Loucy (cell line): ENCODE results near the gene MBTD1.

Source experiments
- H2AFZ ChIP-seq: fragments of 200-600 bp; sonication (generic); 2 replicates; pipeline ENCODE4 v1.6.0; 2016; ENCODE audit warnings: antibody characterized with exemption, mild to moderate bottlenecking, low read length, moderate library complexity
- H3F3A ChIP-seq: fragments of 200-600 bp; 2 replicates; pipeline ENCODE4 v1.6.0; 2016; ENCODE audit warnings: antibody characterized with exemption, low read depth, mild to moderate bottlenecking
- H3K27me3 ChIP-seq: fragments of 200-600 bp; sonication (generic); 2 replicates; pipeline ENCODE4 v1.6.1; 2014; ENCODE audit warnings: low read length, mild to moderate bottlenecking; ENCODE audit not compliant: insufficient read depth, poor library complexity, severe bottlenecking
- H3K36me3 ChIP-seq: fragments of 200-600 bp; sonication (generic); 2 replicates; pipeline ENCODE4 v1.6.1; 2016; ENCODE audit warnings: low read length; ENCODE audit not compliant: insufficient read depth
- H3K4me1 ChIP-seq: fragments of 200-600 bp; sonication (generic); 2 replicates; pipeline ENCODE4 v1.5.1; 2014; ENCODE audit warnings: low read length, mild to moderate bottlenecking; ENCODE audit not compliant: insufficient read depth, poor library complexity, severe bottlenecking
- H3K4me2 ChIP-seq: fragments of 200-600 bp; sonication (generic); 2 replicates; pipeline ENCODE4 v1.6.0; 2014; ENCODE audit warnings: antibody characterized with exemption, low read length, low read depth, mild to moderate bottlenecking; ENCODE audit not compliant: poor library complexity, severe bottlenecking
- H3K4me3 ChIP-seq: fragments of 200-600 bp; sonication (generic); 2 replicates; pipeline ENCODE4 v1.5.1; 2014; ENCODE audit warnings: low read length, mild to moderate bottlenecking, mixed read lengths; ENCODE audit not compliant: poor library complexity, severe bottlenecking
- H3K79me2 ChIP-seq: fragments of 200-600 bp; sonication (generic); 2 replicates; pipeline ENCODE4 v1.6.1; 2014; ENCODE audit warnings: low read length; ENCODE audit not compliant: insufficient read depth
- H3K9ac ChIP-seq: fragments of 200-600 bp; sonication (generic); 2 replicates; pipeline ENCODE4 v1.6.0; 2014; ENCODE audit warnings: mild to moderate bottlenecking, low read depth, low read length, moderate library complexity; ENCODE audit not compliant: poor library complexity, severe bottlenecking
- H3K9me2 ChIP-seq: fragments of 200-600 bp; sonication (generic); replicated peaks from 2 replicates; pipeline ENCODE4 v1.6.1; 2016; ENCODE audit warnings: low read depth, low read length, mixed read lengths
- H3K9me3 ChIP-seq: fragments of 200-600 bp; sonication (generic); 2 replicates; pipeline ENCODE4 v1.6.1; 2014; ENCODE audit warnings: mild to moderate bottlenecking, antibody characterized with exemption, low read length, low read depth; ENCODE audit not compliant: insufficient read depth
- H4K20me1 ChIP-seq: fragments of 200-600 bp; sonication (generic); 2 replicates; pipeline ENCODE4 v1.6.0; 2014; ENCODE audit warnings: antibody characterized with exemption, low read length, mild to moderate bottlenecking; ENCODE audit not compliant: insufficient read depth, poor library complexity, severe bottlenecking
- EZH2phosphoT487 ChIP-seq: fragments of 200-600 bp; IDR thresholded peaks from 2 replicates; pipeline ENCODE4 v1.6.1; 2018; ENCODE audit warnings: antibody characterized with exemption, mild to moderate bottlenecking, moderate library complexity, borderline replicate concordance
- TF ChIP-seq, protein P1 (sequence below): fragments of 200-600 bp; sonication (generic); conservative IDR thresholded peaks from 2 replicates; pipeline ENCODE4 v1.5.1; 2014; ENCODE audit warnings: mild to moderate bottlenecking, antibody characterized with exemption, low read length

MBTD1 gene

DNA sequence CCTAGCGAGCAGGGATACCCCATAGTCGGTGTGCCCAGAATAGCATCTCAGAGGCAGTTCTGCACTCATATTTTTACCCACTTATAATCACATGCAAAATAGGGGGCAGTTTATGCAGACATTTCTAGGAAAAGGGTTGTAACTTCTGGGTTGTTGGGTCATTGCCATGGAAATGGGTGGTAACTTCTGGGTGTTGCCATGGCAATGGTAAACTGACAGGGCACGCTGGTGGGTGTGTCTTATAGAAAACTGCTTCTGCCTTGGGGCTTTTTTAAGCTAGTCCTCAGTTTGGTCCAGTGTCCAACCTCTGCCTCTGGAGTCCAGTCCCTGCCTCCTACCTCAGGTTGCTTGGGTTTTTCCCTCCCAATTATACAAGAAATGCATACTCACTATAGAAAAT is 131.8 kb downstream of the MBTD1 start:
- Histone ChIP-seq H3K36me3 (no peaks in the 10 kb centered on the region), H4K20me1 (no peaks in the 10 kb centered on the region), H3K27me3 (no peaks in the 10 kb centered on the region), H3K4me2 (no peak overlapping the region), H3K9me2 (no peaks in the 10 kb centered on the region), H3K4me3 (no peak overlapping the region), H3K9me3 (no peaks in the 10 kb centered on the region), H2AFZ (no peak overlapping the region), H3K9ac (no peak overlapping the region), H3K79me2 (no peaks in the 10 kb centered on the region), H3K4me1 (no peaks in the 10 kb centered on the region), H3F3A (no peaks in the 10 kb centered on the region)
- no peak for TF ChIP-seq EZH2phosphoT487
- TF ChIP-seq, protein P1, sequence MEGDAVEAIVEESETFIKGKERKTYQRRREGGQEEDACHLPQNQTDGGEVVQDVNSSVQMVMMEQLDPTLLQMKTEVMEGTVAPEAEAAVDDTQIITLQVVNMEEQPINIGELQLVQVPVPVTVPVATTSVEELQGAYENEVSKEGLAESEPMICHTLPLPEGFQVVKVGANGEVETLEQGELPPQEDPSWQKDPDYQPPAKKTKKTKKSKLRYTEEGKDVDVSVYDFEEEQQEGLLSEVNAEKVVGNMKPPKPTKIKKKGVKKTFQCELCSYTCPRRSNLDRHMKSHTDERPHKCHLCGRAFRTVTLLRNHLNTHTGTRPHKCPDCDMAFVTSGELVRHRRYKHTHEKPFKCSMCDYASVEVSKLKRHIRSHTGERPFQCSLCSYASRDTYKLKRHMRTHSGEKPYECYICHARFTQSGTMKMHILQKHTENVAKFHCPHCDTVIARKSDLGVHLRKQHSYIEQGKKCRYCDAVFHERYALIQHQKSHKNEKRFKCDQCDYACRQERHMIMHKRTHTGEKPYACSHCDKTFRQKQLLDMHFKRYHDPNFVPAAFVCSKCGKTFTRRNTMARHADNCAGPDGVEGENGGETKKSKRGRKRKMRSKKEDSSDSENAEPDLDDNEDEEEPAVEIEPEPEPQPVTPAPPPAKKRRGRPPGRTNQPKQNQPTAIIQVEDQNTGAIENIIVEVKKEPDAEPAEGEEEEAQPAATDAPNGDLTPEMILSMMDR, result no peak
